LNCAP (cell line): ENCODE results near the gene CROCC.

Experiments
- CTCF ChIP-seq: fragments of 450-650 bp; IDR thresholded peaks from 2 replicates; pipeline ENCODE4 v1.5.1; 2017; ENCODE audit warnings: mild to moderate bottlenecking

Gene CROCC

GRCh38 chr1:16924216-16924918 is 2.6 kb downstream of the CROCC start:
- no peak for TF ChIP-seq CTCF

GRCh38 chr1:16924919-16925477 is 3.3 kb downstream of the CROCC start:
- TF ChIP-seq CTCF, result no peak

- no peak for TF ChIP-seq CTCF
Observed at GRCh38 chr1:16925635-16926490, 4.1 kb downstream of the CROCC start.

GRCh38 chr1:16926491-16927073 is 4.9 kb downstream of the CROCC start:
- no peak for TF ChIP-seq CTCF

GRCh38 chr1:16927256-16927655 is 5.5 kb downstream of the CROCC start:
- no peak for TF ChIP-seq CTCF

- no peak for TF ChIP-seq CTCF
Observed at GRCh38 chr1:16927711-16928485, 6.2 kb downstream of the CROCC start.
